HG03565 (cell line): ENCODE data around the gene TMEM239.

Source experiments
- ATAC-seq: cut with Tn5 transposase; IDR thresholded peaks from one replicate; pipeline ENCODE4 v1.9.1; 2021; ENCODE audit warnings: mild to moderate bottlenecking, moderate library complexity; ENCODE audit not compliant: unreplicated experiment

TMEM239 gene

GRCh38 chr20:2845607-2846006 is 29.4 kb downstream of the TMEM239 start:
- no peak for ATAC-seq

GRCh38 chr20:2846698-2847097 is 30.5 kb downstream of the TMEM239 start:
- ATAC-seq: no peak

- no peak for ATAC-seq
Measured at GRCh38 chr20:2847802-2848201, 31.6 kb downstream of the TMEM239 start.

GRCh38 chr20:2849529-2849928 is 33.4 kb downstream of the TMEM239 start:
- ATAC-seq: no peak

GRCh38 chr20:2851086-2851485 is 34.9 kb downstream of the TMEM239 start:
- ATAC-seq: no peak

GRCh38 chr20:2858591-2858990 is 42.4 kb downstream of the TMEM239 start:
- no peak for ATAC-seq

- no peak for ATAC-seq
Measured at GRCh38 chr20:2859330-2860121, 43.4 kb downstream of the TMEM239 start.

GRCh38 chr20:2864626-2865025 is 48.5 kb downstream of the TMEM239 start:
- ATAC-seq: no peak

- no peak for ATAC-seq
Measured at GRCh38 chr20:2865101-2865500, 48.9 kb downstream of the TMEM239 start.

GRCh38 chr20:2865630-2866029 is 49.5 kb downstream of the TMEM239 start:
- no peak for ATAC-seq

- no peak for ATAC-seq
Measured at GRCh38 chr20:2866236-2866635, 50.1 kb downstream of the TMEM239 start.

- no peak for ATAC-seq
Measured at GRCh38 chr20:2867081-2867864, 51.1 kb downstream of the TMEM239 start.
